Measurements from ENCODE around the gene PPP1R37.

DNA sequence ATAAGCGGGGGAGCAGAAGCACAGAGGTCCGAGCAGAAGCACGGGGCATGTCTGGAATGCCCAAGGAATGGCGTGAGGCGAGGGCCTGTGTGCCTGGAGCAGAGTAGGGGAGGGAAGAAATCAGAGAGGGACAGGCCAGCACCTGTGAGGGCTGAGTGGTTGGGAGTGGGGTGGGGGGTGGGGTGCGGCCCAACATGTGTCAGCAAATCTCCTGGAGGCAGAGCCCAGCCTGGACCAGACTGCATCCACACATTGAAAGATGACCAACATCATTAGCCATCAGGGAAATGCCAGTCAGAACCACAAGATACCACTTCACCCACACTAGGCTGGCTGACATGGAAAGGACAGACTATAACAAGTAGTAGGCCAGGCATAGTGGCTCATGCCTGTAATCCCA lies 42.9 kb upstream of the PPP1R37 start:
- TF ChIP-seq, protein P1, sequence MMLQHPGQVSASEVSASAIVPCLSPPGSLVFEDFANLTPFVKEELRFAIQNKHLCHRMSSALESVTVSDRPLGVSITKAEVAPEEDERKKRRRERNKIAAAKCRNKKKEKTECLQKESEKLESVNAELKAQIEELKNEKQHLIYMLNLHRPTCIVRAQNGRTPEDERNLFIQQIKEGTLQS (IDR thresholded peaks at IDR 0.05): no peak
- TF ChIP-seq, protein P2, sequence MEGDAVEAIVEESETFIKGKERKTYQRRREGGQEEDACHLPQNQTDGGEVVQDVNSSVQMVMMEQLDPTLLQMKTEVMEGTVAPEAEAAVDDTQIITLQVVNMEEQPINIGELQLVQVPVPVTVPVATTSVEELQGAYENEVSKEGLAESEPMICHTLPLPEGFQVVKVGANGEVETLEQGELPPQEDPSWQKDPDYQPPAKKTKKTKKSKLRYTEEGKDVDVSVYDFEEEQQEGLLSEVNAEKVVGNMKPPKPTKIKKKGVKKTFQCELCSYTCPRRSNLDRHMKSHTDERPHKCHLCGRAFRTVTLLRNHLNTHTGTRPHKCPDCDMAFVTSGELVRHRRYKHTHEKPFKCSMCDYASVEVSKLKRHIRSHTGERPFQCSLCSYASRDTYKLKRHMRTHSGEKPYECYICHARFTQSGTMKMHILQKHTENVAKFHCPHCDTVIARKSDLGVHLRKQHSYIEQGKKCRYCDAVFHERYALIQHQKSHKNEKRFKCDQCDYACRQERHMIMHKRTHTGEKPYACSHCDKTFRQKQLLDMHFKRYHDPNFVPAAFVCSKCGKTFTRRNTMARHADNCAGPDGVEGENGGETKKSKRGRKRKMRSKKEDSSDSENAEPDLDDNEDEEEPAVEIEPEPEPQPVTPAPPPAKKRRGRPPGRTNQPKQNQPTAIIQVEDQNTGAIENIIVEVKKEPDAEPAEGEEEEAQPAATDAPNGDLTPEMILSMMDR (IDR thresholded peaks at IDR 0.05; ENCODE audit: low read depth, low read length, missing input control): no peak
- TF ChIP-seq, protein P3, sequence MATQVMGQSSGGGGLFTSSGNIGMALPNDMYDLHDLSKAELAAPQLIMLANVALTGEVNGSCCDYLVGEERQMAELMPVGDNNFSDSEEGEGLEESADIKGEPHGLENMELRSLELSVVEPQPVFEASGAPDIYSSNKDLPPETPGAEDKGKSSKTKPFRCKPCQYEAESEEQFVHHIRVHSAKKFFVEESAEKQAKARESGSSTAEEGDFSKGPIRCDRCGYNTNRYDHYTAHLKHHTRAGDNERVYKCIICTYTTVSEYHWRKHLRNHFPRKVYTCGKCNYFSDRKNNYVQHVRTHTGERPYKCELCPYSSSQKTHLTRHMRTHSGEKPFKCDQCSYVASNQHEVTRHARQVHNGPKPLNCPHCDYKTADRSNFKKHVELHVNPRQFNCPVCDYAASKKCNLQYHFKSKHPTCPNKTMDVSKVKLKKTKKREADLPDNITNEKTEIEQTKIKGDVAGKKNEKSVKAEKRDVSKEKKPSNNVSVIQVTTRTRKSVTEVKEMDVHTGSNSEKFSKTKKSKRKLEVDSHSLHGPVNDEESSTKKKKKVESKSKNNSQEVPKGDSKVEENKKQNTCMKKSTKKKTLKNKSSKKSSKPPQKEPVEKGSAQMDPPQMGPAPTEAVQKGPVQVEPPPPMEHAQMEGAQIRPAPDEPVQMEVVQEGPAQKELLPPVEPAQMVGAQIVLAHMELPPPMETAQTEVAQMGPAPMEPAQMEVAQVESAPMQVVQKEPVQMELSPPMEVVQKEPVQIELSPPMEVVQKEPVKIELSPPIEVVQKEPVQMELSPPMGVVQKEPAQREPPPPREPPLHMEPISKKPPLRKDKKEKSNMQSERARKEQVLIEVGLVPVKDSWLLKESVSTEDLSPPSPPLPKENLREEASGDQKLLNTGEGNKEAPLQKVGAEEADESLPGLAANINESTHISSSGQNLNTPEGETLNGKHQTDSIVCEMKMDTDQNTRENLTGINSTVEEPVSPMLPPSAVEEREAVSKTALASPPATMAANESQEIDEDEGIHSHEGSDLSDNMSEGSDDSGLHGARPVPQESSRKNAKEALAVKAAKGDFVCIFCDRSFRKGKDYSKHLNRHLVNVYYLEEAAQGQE (IDR thresholded peaks at IDR 0.05): no peak
- TF ChIP-seq HNF4G (IDR thresholded peaks at IDR 0.05) (no peak), RAD21 (IDR thresholded peaks at IDR 0.05) (no peak), TAF1 (conservative IDR thresholded peaks at IDR 0.05) (no peak), FOXA2 (IDR thresholded peaks at IDR 0.05) (no peak), JUND (IDR thresholded peaks at IDR 0.05) (no peak)
- TF ChIP-seq, protein P4, sequence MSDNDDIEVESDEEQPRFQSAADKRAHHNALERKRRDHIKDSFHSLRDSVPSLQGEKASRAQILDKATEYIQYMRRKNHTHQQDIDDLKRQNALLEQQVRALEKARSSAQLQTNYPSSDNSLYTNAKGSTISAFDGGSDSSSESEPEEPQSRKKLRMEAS (IDR thresholded peaks at IDR 0.05): no peak
